HepG2 (cell line): ENCODE measurements around the gene NT5C. TPM values are rescaled to one million over a fixed set of nuclear protein-coding genes. Genes with fewer than 3 reads are reported as not detected.

Source experiments
- ATAC-seq: fragments of 200-7000 bp; cut with Tn5 transposase; 3 replicates; pipeline ENCODE4 v1.9.1; 2020; ENCODE audit warnings: mild to moderate bottlenecking, moderate library complexity
- BruUV-seq: library from RNA; stranded (reverse); fragments of 400-500 nt; replicated peaks from 2 replicates; lab custom pipeline; 2021; lab: Mats Ljungman, UMichigan
- CTCF ChIA-PET: fragments of 300-600 bp; formaldehyde crosslinking; extraction: SDS; loops from one replicate; lab custom pipeline; 2021; ENCODE audit warnings: low total read pairs, inconsistent platforms, low intra/inter-chr PET ratio; lab: Yijun Ruan, JAX
- POLR2A ChIA-PET: fragments of 350-600 bp; sonication (Branson Sonifier 250); formaldehyde crosslinking; loops from one replicate; lab custom pipeline; 2020; ENCODE audit warnings: antibody characterized with exemption, inconsistent platforms; lab: Yijun Ruan, JAX
- DNase-seq: peaks from one replicate; pipeline ENCODE4 v3.0.0-alpha.2; 2015; ENCODE audit warnings: low spot score
- FAIRE-seq: peaks from 3 replicates; lab custom pipeline; 2011; peaks lifted over from hg19 to GRCh38; lab: Jason Lieb, UNC
- H2AFZ ChIP-seq: one replicate; pipeline ENCODE4 v1.6.1; 2011; ENCODE audit warnings: low read length, inconsistent platforms
- H3K27ac ChIP-seq: fragments of 300-600 bp; 3 replicates; pipeline ENCODE4 v1.8.0; 2011; ENCODE audit warnings: mixed run types, mild to moderate bottlenecking, mixed read lengths, low read length, inconsistent platforms; ENCODE audit not compliant: insufficient read depth; ENCODE audit errors: extremely low read length
- H3K27me3 ChIP-seq, 2 experiments: fragments of 200-600 bp in 1 of 2; 2 replicates in 1 of 2; 3 replicates in 1 of 2; pipeline versions ENCODE4 v1.6.0 to v1.8.0; 2011; ENCODE audit warnings: low read length in 2 of 2, mild to moderate bottlenecking in 2 of 2, moderate library complexity in 2 of 2, inconsistent platforms in 1 of 2; ENCODE audit not compliant: insufficient read depth in 2 of 2, control insufficient read depth in 1 of 2
- H3K36me3 ChIP-seq, 2 experiments: fragments of 200-600 bp in 1 of 2; replicated peaks in 1 of 2; 2 replicates in 1 of 2; 3 replicates in 1 of 2; pipeline versions ENCODE4 v1.5.1 to v1.8.0; 2011; ENCODE audit warnings: low read length in 2 of 2, inconsistent platforms in 1 of 2; ENCODE audit not compliant: insufficient read depth in 2 of 2, control insufficient read depth in 1 of 2
- H3K4me1 ChIP-seq: 2 replicates; pipeline ENCODE4 v1.5.1; 2012; ENCODE audit warnings: low read length, inconsistent platforms; ENCODE audit not compliant: insufficient read depth
- H3K4me2 ChIP-seq: 2 replicates; pipeline ENCODE4 v1.6.0; 2011; ENCODE audit warnings: low read depth, low read length, inconsistent platforms
- H3K4me3 ChIP-seq, 3 experiments: fragments of 200-600 bp in 1 of 3; sonication (generic), shearing (Covaris generic) in 1 of 3; replicated peaks in 1 of 3; 2 replicates each; pipeline ENCODE4 v1.5.1; 2011 to 2016; ENCODE audit warnings: low read length in 3 of 3, inconsistent platforms in 2 of 3, low read depth in 2 of 3, mild to moderate bottlenecking in 2 of 3, control low read depth in 1 of 3, mixed read lengths in 1 of 3; ENCODE audit not compliant: insufficient read depth in 1 of 3
- H3K79me2 ChIP-seq: one replicate; pipeline ENCODE4 v1.6.1; 2011; ENCODE audit warnings: low read length, inconsistent platforms; ENCODE audit not compliant: insufficient read depth
- H3K9ac ChIP-seq: 2 replicates; pipeline ENCODE4 v1.6.0; 2011; ENCODE audit warnings: mild to moderate bottlenecking, low read depth, low read length, inconsistent platforms; ENCODE audit not compliant: insufficient read depth
- H3K9me3 ChIP-seq: 2 replicates; pipeline ENCODE4 v1.5.1; 2012; ENCODE audit warnings: mild to moderate bottlenecking, low read length
- H4K20me1 ChIP-seq: 2 replicates; pipeline ENCODE4 v1.6.0; 2011; ENCODE audit warnings: inconsistent platforms, mild to moderate bottlenecking, low read length, moderate library complexity; ENCODE audit not compliant: insufficient read depth
- IRX3 ChIP-seq: sonication (generic); formaldehyde crosslinking; IDR thresholded peaks from 2 replicates; pipeline ENCODE4 v1.8.1; 2023; ENCODE audit warnings: mild to moderate bottlenecking, low read depth, missing genetic modification reagents, borderline replicate concordance
- KDM5A ChIP-seq: fragments of 200-600 bp; sonication (generic); IDR thresholded peaks from 2 replicates; pipeline ENCODE4 v1.7.0; 2018; ENCODE audit warnings: antibody characterized with exemption, mild to moderate bottlenecking, low read length, borderline replicate concordance
- MXI1 ChIP-seq: IDR thresholded peaks from 3 replicates; pipeline ENCODE4 v1.6.1; 2012; ENCODE audit warnings: low read depth, low read length, inconsistent platforms, borderline replicate concordance
- ZNF350 ChIP-seq: sonication (generic); formaldehyde crosslinking; IDR thresholded peaks from 2 replicates; pipeline ENCODE4 v1.4.0; 2020; ENCODE audit warnings: mild to moderate bottlenecking, low read depth, missing genetic modification reagents, borderline replicate concordance
- ZNF441 ChIP-seq: sonication (generic); formaldehyde crosslinking; IDR thresholded peaks from 2 replicates; pipeline ENCODE4 v1.7.0; 2021; ENCODE audit warnings: missing genetic modification reagents, borderline replicate concordance
- ZNF652 ChIP-seq: IDR thresholded peaks from 2 replicates; pipeline ENCODE4 v1.6.1; 2016; ENCODE audit warnings: low read depth, borderline replicate concordance
- ZSCAN29 ChIP-seq: sonication (generic); formaldehyde crosslinking; conservative IDR thresholded peaks from 2 replicates; pipeline ENCODE4 v1.4.0; 2020; ENCODE audit warnings: mild to moderate bottlenecking, missing genetic modification reagents
- WGBS: methylation state at CpG from one replicate; pipeline ENCODE4 v1.1.6; 2017; ENCODE audit warnings: low lambda C conversion rate; 5-methylcytosine and 5-hydroxymethylcytosine counted together
- in situ Hi-C: cut with HindIII; loops from 2 replicates; pipeline ENCODE4 v1.10.0; 2017; ENCODE audit warnings: low pct_unique_long_range_greater_than_20kb; ENCODE audit not compliant: extremely low pct_ligation_motif_present
- intact Hi-C: fragments of 100-400 bp; cut with micrococcal nuclease; formaldehyde crosslinking; loops from one replicate; pipeline ENCODE4 v1.10.0; 2022; ENCODE audit not compliant: unreplicated experiment
- polyA plus RNA-seq, 8 experiments: library from polyadenylated mRNA; depleted of rRNA in 3 of 8; stranded (reverse) in 7 of 8; unstranded in 1 of 8; fragments of >200 nt; fragmentation: Illumina TruSeq in 4 of 8; extraction: Trizol in 4 of 8; gene quantifications; 2 replicates each; pipeline versions ENCODE4 v1.2.1 to v1.2.3, GENCODE V29; 2011 to 2016; ENCODE audit warnings: low read depth in 4 of 8, missing spikeins in 1 of 8, mixed read lengths in 1 of 8; ENCODE audit not compliant: insufficient read depth in 1 of 8
- total RNA-seq, 5 experiments: library from RNA; depleted of rRNA; stranded (reverse); fragments of >200 nt; fragmentation: Illumina TruSeq; extraction: Trizol; gene quantifications; 2 replicates each; pipeline ENCODE4 v1.2.3, GENCODE V29; 2016; ENCODE audit warnings: low read depth in 1 of 5
- TF ChIP-seq, protein P1 (sequence below): sonication (generic); formaldehyde crosslinking; conservative IDR thresholded peaks from 2 replicates; pipeline ENCODE4 v1.8.0; 2022; ENCODE audit warnings: mild to moderate bottlenecking, moderate library complexity, missing genetic modification reagents
- TF ChIP-seq, protein P2 (sequence below), 2 experiments: sonication (generic) in 1 of 2; formaldehyde crosslinking in 1 of 2; IDR thresholded peaks; 2 replicates each; pipeline versions ENCODE4 v1.5.1 to v1.6.1; 2011 to 2020; ENCODE audit warnings: borderline replicate concordance in 1 of 2, low read depth in 1 of 2, low read length in 1 of 2, mild to moderate bottlenecking in 1 of 2, missing genetic modification reagents in 1 of 2, moderate library complexity in 1 of 2

Gene NT5C
- total and polyA plus RNA-seq, 2 of the 13 experiments (the other 11 are each of a cell fraction or from before 2014, with no cell fraction given), result 42.8 to 48.6 TPM

DNA sequence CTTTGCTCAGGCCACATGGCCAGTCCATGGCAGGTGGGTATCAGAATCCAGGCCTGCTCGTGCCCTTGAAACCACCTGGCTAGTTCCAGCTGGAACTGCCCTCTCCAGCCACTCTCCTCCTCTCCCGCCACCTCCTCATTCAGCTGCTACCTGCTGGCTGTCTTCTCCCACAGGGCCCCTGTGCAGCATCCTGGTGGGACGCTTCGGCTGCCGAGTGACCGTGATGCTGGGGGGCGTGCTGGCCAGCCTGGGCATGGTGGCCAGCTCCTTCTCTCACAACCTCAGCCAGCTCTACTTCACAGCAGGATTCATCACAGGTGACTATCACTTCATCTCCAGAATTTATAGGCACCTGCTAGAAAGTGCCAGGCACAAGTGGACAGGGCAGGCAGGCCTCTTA, 33.7 kb downstream of the NT5C start:
- no peak overlapping the region for H3K27ac ChIP-seq

More for the DNA sequence above, 33.7 kb downstream of the NT5C start:
- Histone ChIP-seq H4K20me1 (no peaks in the 10 kb centered on the region), H3K36me3 (no peaks in the 10 kb centered on the region), H3K4me1 (peaks cover 44% of the 10 kb centered on the region)
- FAIRE-seq, result no peak
- intact Hi-C loops, result no loop called here
- no peak for ATAC-seq
- TF ChIP-seq ZNF350 (CRISPR knock-in tag) (no peak), ZNF441 (CRISPR knock-in tag) (no peak), IRX3 (no peak), ZNF652 (CRISPR knock-in tag) (no peak), ZSCAN29 (no peak), MXI1 (no peak), KDM5A (no peak)
- TF ChIP-seq, protein P1, sequence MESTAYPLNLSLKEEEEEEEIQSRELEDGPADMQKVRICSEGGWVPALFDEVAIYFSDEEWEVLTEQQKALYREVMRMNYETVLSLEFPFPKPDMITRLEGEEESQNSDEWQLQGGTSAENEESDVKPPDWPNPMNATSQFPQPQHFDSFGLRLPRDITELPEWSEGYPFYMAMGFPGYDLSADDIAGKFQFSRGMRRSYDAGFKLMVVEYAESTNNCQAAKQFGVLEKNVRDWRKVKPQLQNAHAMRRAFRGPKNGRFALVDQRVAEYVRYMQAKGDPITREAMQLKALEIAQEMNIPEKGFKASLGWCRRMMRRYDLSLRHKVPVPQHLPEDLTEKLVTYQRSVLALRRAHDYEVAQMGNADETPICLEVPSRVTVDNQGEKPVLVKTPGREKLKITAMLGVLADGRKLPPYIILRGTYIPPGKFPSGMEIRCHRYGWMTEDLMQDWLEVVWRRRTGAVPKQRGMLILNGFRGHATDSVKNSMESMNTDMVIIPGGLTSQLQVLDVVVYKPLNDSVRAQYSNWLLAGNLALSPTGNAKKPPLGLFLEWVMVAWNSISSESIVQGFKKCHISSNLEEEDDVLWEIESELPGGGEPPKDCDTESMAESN (CRISPR knock-in tag), result no peak
- TF ChIP-seq, protein P2, sequence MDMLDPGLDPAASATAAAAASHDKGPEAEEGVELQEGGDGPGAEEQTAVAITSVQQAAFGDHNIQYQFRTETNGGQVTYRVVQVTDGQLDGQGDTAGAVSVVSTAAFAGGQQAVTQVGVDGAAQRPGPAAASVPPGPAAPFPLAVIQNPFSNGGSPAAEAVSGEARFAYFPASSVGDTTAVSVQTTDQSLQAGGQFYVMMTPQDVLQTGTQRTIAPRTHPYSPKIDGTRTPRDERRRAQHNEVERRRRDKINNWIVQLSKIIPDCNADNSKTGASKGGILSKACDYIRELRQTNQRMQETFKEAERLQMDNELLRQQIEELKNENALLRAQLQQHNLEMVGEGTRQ (IDR thresholded peaks at IDR 0.05; ENCODE audit: low read depth, low read length), result no peak
- TF ChIP-seq, protein P2 (CRISPR knock-in tag; IDR thresholded peaks at IDR 0.05; ENCODE audit: borderline replicate concordance), result no peak
- TF ChIP-seq, all 625 proteins: peak for 0
- no peak overlapping the region for H2AFZ ChIP-seq
- 71% methylated on average over 7 of the region's 7 CpGs for WGBS
- POLR2A ChIA-PET, result interaction anchor here (1.1 kb wide), 1 partner anchor 12 kb away, joined by 4 read pairs; the partner anchor contains the start of gene ARMC7
- no peaks in the 10 kb centered on the region for H3K9me3 ChIP-seq
- H3K9ac ChIP-seq, result no peak overlapping the region
- peaks cover 3 to 17% of the 10 kb centered on the region in 2 experiments; a peak in 3 of 5 replicates for H3K27me3 ChIP-seq
- no peaks in the 10 kb centered on the region for H3K79me2 ChIP-seq
- H3K4me3 ChIP-seq, result no peak overlapping the region
- DNase-seq, result no peak
- H3K4me2 ChIP-seq, result no peak overlapping the region
- no TSS peak for BruUV-seq
- in situ Hi-C loops, result no loop called here
- CTCF ChIA-PET, result no interaction called here
